HL-60/S4 (cell line): ENCODE results near the gene TEX54.

ENCODE experiments used
- in situ Hi-C: fragments of 300-500 bp; cut with MboI; formaldehyde crosslinking; loops from 2 replicates; pipeline ENCODE4 v1.14.3; 2022; ENCODE audit warnings: low sequenced_read_pairs

TEX54 gene

DNA sequence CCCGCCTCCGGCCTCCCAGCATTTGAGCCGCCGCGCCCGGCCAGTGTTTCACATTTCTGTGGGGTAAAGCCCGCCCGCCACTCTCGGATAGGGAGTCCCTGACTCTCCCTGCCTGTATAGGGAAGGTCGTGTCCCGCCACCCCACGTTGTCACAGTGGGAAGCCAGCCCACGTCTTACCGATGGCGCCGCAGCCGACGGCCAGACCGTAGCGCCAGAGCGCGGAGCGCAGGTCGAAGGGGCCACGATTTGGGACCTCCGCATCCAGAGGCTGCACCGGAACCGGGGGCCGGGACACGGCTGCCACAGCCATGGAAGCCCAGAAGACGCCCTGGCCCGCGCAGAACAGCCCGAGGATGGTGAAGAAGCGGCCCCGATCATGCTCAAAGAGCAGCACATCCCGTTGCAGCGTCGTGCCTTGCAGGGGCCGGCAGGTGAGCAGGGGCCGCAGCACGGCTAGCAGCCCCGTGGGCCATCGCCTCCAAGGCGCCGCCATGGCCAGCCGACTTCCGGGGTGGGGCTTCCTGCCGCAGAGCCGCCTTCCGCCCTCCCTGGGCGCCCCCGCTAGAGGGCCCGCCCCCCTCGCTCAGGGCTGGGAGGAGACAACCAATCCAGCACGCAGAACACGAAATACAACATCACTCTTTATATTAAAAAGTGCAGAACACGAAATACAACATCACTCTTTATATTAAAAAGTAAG, 41.0 kb downstream of the TEX54 start, which contains the start of gene TMEM223:
TSS of gene TMEM223 (minus strand) at position 506 of the 701 bp plus-strand sequence. CDS start at position 494, 12 bp downstream.
- in situ Hi-C loops = no loop called here

DNA sequence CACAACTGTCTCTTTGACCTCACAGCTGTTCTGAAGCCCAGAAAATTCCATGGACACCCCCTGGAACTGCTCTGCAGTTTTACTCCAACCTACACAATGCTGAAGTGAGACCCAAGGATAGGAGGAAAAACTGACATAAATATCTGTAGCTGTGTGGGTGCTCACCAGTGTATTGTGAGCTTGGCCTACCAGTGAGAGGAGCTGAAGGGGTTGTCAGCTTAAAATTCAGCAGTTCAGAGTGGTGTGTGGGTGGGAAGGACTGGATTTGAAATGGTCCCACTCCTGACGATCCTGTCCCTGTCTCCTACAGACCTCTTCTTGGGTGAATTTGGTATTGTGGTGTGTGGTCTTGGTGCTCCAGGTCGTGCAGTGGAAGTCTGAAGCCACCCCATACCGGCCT, 43.1 kb downstream of the TEX54 start:
- in situ Hi-C loops = no loop called here

DNA sequence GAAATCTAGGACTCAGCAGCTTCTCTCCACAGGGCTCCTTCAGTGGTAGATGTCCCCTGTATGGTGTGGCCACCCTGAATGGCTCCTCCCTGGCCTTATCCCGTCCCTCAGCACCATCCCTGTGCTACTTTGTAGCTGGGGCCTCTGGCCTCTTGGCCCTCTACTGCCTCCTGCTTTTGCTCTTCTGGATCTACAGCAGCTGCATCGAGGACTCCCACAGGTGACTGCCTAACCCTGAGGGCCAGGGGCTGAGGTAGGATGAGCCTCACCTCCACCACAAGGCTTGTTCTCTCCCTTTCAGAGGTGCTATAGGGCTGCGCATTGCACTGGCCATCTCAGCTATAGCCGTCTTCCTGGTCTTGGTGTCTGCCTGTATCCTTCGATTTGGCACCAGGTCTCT, 43.6 kb downstream of the TEX54 start:
- in situ Hi-C loops = no loop called here

DNA sequence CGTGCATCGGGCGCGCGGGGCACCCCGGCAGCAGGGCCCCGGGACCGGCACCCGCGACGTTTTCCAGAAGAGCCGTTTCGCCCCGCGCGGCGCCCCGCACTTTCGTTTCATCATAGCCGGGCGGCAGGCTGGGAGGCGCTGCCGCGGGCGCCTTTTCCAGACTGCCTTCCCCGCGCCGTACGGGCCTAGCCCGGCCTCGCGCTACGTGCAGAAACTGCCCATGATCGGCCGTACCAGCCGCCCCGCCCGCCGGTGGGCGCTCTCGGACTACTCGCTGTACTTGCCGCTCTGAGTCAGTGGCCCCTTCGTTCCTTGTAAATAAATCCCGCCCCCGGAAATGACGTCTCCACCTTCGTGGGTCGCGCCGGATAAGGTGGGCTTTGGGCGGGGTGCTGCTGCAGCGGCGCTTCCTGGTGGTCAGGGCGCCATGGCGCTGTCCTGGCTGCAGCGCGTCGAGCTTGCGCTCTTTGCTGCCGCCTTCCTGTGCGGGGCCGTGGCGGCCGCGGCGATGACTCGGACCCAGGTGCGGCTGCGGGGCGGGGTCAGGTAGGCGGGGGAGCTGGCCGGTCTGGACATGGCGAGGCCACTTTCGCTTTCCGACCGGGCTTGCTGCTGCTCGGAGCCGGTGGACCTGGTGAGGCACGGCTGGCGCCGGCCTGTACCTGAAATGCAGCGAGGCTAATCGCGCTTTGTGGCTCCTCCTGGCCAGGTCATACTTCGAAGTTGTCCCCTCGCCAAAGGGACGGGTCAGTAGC, 45.5 kb downstream of the TEX54 start, which contains the start of gene TMEM179B:
TSS of gene TMEM179B (plus strand) at position 398 of the 755 bp plus-strand sequence. CDS start at position 428, 30 bp downstream.
- in situ Hi-C loops = no loop called here

DNA sequence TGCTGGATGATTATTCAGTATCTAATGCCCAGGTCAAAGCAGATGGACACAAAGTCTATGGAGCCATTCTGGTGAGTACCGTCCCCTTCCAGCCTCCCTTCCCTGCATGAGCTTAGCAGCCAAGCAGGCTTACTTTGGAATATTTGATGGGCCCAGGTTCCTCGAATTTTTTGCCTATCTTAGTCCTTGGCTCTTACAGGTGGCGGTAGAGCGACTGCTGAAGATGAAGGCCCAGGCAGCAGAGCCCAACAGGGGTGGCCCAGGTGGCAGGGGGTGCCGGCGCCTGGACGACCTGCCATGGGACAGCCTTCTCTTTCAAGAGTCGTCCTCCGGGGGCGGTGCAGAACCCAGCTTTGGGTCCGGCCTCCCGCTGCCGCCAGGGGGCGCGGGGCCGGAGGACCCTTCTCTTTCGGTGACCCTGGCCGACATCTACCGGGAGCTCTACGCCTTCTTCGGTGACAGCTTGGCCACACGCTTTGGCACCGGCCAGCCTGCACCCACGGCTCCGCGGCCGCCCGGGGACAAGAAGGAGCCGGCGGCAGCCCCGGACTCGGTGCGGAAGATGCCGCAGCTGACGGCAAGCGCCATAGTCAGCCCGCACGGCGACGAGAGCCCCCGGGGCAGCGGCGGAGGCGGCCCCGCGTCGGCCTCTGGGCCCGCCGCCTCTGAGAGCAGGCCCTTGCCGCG, 46.2 kb downstream of the TEX54 start:
- in situ Hi-C loops = no loop called here

DNA sequence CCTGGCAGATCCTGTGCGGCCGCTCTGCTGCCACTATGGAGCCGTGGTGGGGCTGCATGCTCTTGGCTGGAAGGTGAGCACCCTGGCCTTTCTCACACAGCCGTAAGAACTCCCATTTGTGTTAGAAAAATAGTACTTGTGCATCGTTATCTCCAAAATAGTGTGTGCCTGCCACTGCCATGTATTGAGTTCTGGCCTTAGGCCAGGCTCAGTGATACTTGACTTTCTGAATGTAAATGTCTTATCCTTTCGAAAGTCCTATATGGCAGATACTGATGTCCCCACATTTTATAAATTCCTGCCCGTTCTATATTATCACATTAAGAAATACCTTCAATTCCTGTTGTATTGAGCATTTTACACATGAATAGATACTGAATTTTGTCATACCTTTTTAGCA, 49.9 kb downstream of the TEX54 start:
- in situ Hi-C loops = no loop called here
